GM12801 (cell line): ENCODE data around the gene FNDC1.

Source experiments
- TF ChIP-seq, protein P1 (sequence below): IDR thresholded peaks from one replicate; pipeline ENCODE4 v1.5.1; 2011; ENCODE audit warnings: control low read depth; ENCODE audit not compliant: insufficient read length; ENCODE audit errors: extremely low read depth

The FNDC1 gene

GRCh38 chr6:159184559-159184958 lies 15.4 kb downstream of the FNDC1 start:
- TF ChIP-seq, protein P1, sequence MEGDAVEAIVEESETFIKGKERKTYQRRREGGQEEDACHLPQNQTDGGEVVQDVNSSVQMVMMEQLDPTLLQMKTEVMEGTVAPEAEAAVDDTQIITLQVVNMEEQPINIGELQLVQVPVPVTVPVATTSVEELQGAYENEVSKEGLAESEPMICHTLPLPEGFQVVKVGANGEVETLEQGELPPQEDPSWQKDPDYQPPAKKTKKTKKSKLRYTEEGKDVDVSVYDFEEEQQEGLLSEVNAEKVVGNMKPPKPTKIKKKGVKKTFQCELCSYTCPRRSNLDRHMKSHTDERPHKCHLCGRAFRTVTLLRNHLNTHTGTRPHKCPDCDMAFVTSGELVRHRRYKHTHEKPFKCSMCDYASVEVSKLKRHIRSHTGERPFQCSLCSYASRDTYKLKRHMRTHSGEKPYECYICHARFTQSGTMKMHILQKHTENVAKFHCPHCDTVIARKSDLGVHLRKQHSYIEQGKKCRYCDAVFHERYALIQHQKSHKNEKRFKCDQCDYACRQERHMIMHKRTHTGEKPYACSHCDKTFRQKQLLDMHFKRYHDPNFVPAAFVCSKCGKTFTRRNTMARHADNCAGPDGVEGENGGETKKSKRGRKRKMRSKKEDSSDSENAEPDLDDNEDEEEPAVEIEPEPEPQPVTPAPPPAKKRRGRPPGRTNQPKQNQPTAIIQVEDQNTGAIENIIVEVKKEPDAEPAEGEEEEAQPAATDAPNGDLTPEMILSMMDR = no peak

GRCh38 chr6:159190460-159190859 lies 21.3 kb downstream of the FNDC1 start:
- TF ChIP-seq, protein P1 = no peak

GRCh38 chr6:159193923-159194322 lies 24.7 kb downstream of the FNDC1 start:
- TF ChIP-seq, protein P1 = no peak

- TF ChIP-seq, protein P1 = no peak
These were observed 25.2 kb downstream of the FNDC1 start for GRCh38 chr6:159194421-159194820.

DNA sequence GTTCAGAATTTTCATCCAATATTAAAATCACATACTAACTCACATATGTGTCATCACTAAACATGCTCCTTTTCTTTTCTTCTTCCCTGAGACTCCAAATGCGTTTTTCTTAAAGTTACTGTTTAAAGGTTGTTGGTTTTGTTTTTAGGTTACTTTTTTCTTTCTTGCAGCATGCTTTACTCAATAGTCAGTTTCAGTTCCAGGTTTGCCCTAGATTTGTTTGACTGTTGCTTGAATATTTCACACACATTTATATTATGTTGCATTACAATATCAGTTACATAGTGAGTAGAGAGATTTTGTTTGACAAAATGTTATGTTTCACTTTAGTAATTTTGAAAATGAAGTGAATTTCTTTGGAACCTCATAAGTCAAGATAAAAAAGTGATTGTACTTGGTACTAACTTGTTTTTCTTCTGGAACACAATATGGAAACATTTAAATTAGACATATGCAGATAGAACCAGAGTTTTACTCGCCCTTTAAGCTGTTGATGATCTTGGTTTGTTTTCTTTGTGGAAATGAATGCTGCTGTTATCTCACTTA lies 27.3 kb downstream of the FNDC1 start:
- TF ChIP-seq, protein P1 = no peak

GRCh38 chr6:159197251-159197650 lies 28.1 kb downstream of the FNDC1 start:
- TF ChIP-seq, protein P1 = no peak

- TF ChIP-seq, protein P1 = no peak
These were observed 32.1 kb downstream of the FNDC1 start for GRCh38 chr6:159201336-159201735.
